Lung (tissue), 12 donors: ENCODE measurements around the gene KIF26B. TPM values are rescaled to one million over a fixed set of nuclear protein-coding genes. Genes with fewer than 3 reads are reported as not detected.

Source experiments
- ATAC-seq: fragments of 200-7000 bp; cut with Tn5 transposase; one replicate; pipeline ENCODE4 v1.9.1; 2020; ENCODE audit warnings: moderate number of reproducible peaks; ENCODE audit not compliant: insufficient read depth, low FRiP score
- DNase-seq, 3 donors: peaks; one replicate each; pipeline ENCODE4 v3.0.0-alpha.2; 2013 to 2017
- H3K27ac ChIP-seq, 2 donors: one replicate each; pipeline ENCODE4 v1.5.1; 2013; ENCODE audit warnings: mild to moderate bottlenecking in 2 of 2, moderate library complexity in 2 of 2, control low read depth in 1 of 2, inconsistent platforms in 1 of 2, low read depth in 1 of 2, low read length in 1 of 2
- H3K27me3 ChIP-seq, 3 donors: one replicate each; pipeline ENCODE4 v1.5.1; 2013; ENCODE audit warnings: low read length in 2 of 3; ENCODE audit not compliant: control insufficient read depth in 3 of 3, insufficient read depth in 3 of 3
- H3K36me3 ChIP-seq, 4 donors: one replicate each; pipeline ENCODE4 v1.5.1; 2013; ENCODE audit warnings: low read length in 4 of 4, mild to moderate bottlenecking in 1 of 4, moderate library complexity in 1 of 4; ENCODE audit not compliant: control insufficient read depth in 4 of 4, insufficient read depth in 4 of 4
- H3K4me1 ChIP-seq, 5 donors: one replicate each; pipeline ENCODE4 v1.5.1; 2013; ENCODE audit warnings: low read length in 5 of 5, mild to moderate bottlenecking in 2 of 5, moderate library complexity in 1 of 5; ENCODE audit not compliant: control insufficient read depth in 5 of 5, insufficient read depth in 5 of 5
- H3K4me3 ChIP-seq: one replicate; pipeline ENCODE4 v1.5.1; 2013; ENCODE audit warnings: mild to moderate bottlenecking, control low read depth, moderate library complexity
- H3K9ac ChIP-seq, 2 donors: one replicate each; pipeline ENCODE4 v1.5.1; 2013; ENCODE audit warnings: low read length in 2 of 2, control low read depth in 1 of 2; ENCODE audit not compliant: insufficient read depth in 1 of 2
- H3K9me3 ChIP-seq, 4 donors: one replicate each; pipeline ENCODE4 v1.5.1; 2013; ENCODE audit warnings: low read length in 3 of 4, mild to moderate bottlenecking in 1 of 4, moderate library complexity in 1 of 4; ENCODE audit not compliant: control insufficient read depth in 4 of 4, insufficient read depth in 3 of 4
- WGBS, 2 donors: extraction: QIAGEN DNeasy Blood & Tissue Kit; methylation state at CpG; one replicate each; pipeline ENCODE4 v1.1.7; 2013; 5-methylcytosine and 5-hydroxymethylcytosine counted together
- polyA plus RNA-seq, 2 donors: library from polyadenylated mRNA; stranded (reverse); fragments of 200-250 nt; gene quantifications; one replicate each; pipeline ENCODE4 v1.2.1, GENCODE V29; 2013
- total RNA-seq, 2 donors: library from RNA; depleted of rRNA in 1 of 2; stranded (reverse); fragments of >200 nt in 1 of 2; gene quantifications; one replicate each; pipeline ENCODE4 v1.2.1, GENCODE V29; 2014 to 2021
- TF ChIP-seq, protein P1 (sequence below): IDR thresholded peaks from 2 replicates; pipeline ENCODE4 v1.5.1; 2012; ENCODE audit warnings: mild to moderate bottlenecking; ENCODE audit errors: control extremely low read depth, extremely low read depth
- donor health status: control.
- donor health status: control.
- donor health status: Bipolar disorder and iron deficiency.
- donor health status: healthy.
- donor health status: DM: yes; HTN: yes; CAD: no.

The KIF26B gene
- total and polyA plus RNA-seq, 4 donors: 0.61 to 6.7 (median 2.2) TPM

- ATAC-seq: no peak
- TF ChIP-seq, protein P1, sequence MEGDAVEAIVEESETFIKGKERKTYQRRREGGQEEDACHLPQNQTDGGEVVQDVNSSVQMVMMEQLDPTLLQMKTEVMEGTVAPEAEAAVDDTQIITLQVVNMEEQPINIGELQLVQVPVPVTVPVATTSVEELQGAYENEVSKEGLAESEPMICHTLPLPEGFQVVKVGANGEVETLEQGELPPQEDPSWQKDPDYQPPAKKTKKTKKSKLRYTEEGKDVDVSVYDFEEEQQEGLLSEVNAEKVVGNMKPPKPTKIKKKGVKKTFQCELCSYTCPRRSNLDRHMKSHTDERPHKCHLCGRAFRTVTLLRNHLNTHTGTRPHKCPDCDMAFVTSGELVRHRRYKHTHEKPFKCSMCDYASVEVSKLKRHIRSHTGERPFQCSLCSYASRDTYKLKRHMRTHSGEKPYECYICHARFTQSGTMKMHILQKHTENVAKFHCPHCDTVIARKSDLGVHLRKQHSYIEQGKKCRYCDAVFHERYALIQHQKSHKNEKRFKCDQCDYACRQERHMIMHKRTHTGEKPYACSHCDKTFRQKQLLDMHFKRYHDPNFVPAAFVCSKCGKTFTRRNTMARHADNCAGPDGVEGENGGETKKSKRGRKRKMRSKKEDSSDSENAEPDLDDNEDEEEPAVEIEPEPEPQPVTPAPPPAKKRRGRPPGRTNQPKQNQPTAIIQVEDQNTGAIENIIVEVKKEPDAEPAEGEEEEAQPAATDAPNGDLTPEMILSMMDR: no peak
- 85 to 91% methylated on average over 9 of the region's 9 CpGs for WGBS, 2 donors
Measured at GRCh38 chr1:245409341-245410195, 254.8 kb downstream of the KIF26B start.

DNA sequence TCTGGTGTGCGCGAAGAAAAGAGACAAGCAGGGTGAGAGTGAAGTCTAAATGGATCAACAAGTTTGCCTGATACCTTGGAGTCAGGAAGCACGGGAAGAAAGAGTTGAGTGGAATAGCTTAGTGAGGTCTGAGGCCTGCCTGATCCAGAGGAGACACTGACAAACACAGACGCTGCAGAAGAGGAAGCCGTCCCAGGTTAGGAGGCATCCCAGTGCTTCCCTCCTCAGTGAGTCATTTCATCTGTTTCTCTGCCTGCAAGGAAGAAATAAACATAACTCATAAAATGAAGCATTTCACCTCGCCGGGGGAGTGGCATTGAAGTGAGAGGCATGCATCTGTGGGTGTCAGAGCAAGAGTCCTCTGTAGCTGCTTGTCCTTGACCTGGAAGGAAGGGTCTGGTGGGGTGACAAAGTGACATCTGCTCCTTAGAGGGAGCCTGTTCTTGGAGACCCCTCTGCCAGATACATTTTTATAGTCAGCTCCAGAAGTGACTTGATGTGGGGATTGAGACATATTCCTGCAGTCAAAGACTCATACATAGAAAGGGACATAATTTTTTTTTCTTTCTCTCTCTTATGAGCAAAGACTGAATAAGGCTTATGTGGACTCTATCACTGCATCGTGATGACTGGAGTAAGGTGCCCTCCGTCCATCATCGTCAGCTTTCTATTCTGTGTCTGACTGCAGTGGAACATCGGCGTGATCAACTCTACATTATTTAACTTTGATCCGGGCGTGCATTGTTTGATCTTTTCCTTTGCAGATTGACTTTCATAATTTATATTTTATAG, 256.7 kb downstream of the KIF26B start:
- H3K4me3 ChIP-seq: no peak overlapping the region
- no peak overlapping the region for H3K27ac ChIP-seq
- no peaks in the 10 kb centered on the region for H3K4me1 ChIP-seq
- H3K36me3 ChIP-seq: no peaks in the 10 kb centered on the region
- ATAC-seq: no peak
- no peak for DNase-seq
- H3K9ac ChIP-seq: no peak overlapping the region
- 72 to 86% methylated on average over 13 to 14 of the region's 14 CpGs for WGBS, 2 donors
- no peaks in the 10 kb centered on the region for H3K27me3 ChIP-seq
- peaks cover 0 to 2% (median 0%) of the 10 kb centered on the region in 4 donors for H3K9me3 ChIP-seq
- TF ChIP-seq, protein P1: no peak

More at GRCh38 chr1:245409341-245410195, 254.8 kb downstream of the KIF26B start:
- no peaks in the 10 kb centered on the region for H3K4me1 ChIP-seq
- no peak for DNase-seq
- H3K27me3 ChIP-seq: no peaks in the 10 kb centered on the region
- no peak overlapping the region for H3K4me3 ChIP-seq
- H3K36me3 ChIP-seq: no peaks in the 10 kb centered on the region
- peaks cover 0 to 2% (median 0%) of the 10 kb centered on the region in 4 donors for H3K9me3 ChIP-seq
- H3K27ac ChIP-seq: no peak overlapping the region
- H3K9ac ChIP-seq: no peak overlapping the region

DNA sequence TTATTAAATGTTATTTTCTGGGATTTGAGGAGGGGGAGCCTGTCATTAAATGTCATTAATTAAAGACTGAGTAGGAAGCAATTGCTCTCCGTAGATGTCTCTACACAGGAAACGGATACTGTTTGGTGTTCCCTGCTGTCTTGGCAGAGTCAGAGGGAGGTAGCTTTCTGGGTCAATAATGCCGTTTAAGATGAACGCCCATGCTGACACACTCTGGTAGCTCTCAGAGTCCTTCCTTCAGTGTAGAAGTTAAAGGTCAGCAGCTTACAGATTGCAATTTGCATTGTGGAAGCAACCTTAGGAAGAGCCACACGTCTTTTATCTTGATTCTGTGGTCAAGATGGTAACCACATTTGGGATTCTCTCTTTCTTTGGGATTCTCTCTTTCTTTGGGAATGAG, 257.5 kb downstream of the KIF26B start:
- no peaks in the 10 kb centered on the region for H3K36me3 ChIP-seq
- H3K27me3 ChIP-seq: no peaks in the 10 kb centered on the region
- ATAC-seq (no peak), DNase-seq (no peak)
- peaks cover 0 to 2% (median 0%) of the 10 kb centered on the region in 4 donors for H3K9me3 ChIP-seq
- no peaks in the 10 kb centered on the region for H3K4me1 ChIP-seq
- no peak overlapping the region for H3K9ac ChIP-seq
- no peak overlapping the region for H3K27ac ChIP-seq
- WGBS, 2 donors: 69 to 77% methylated on average over 5 of the region's 5 CpGs
- H3K4me3 ChIP-seq: no peak overlapping the region
- TF ChIP-seq, protein P1: no peak
